Neural crest cell (in vitro differentiated cells): ENCODE data around the gene RERE. TPM values are rescaled to one million over a fixed set of nuclear protein-coding genes. Genes with fewer than 3 reads are reported as not detected.

Source experiments
- DNase-seq: peaks from one replicate; pipeline ENCODE4 v3.0.0; 2021; ENCODE audit warnings: low read depth, mixed read lengths, low spot score
- H3K27ac Mint-ChIP-seq: one replicate; pipeline ENCODE4 v1.8.0; 2021; ENCODE audit warnings: mild to moderate bottlenecking, mixed read lengths; ENCODE audit not compliant: unreplicated experiment
- H3K27me3 Mint-ChIP-seq: 2 replicates; pipeline ENCODE4 v1.8.0; 2021; ENCODE audit warnings: low read depth, mild to moderate bottlenecking, mixed read lengths
- H3K36me3 Mint-ChIP-seq: 2 replicates; pipeline ENCODE4 v1.8.0; 2021; ENCODE audit warnings: low read depth, mild to moderate bottlenecking, mixed read lengths
- H3K4me1 Mint-ChIP-seq: 2 replicates; pipeline ENCODE4 v1.8.0; 2021; ENCODE audit warnings: mixed read lengths
- H3K4me3 Mint-ChIP-seq: one replicate; pipeline ENCODE4 v1.8.0; 2021; ENCODE audit warnings: mild to moderate bottlenecking, mixed read lengths
- H3K9me3 Mint-ChIP-seq: 2 replicates; pipeline ENCODE4 v1.8.0; 2021; ENCODE audit warnings: mixed read lengths
- total RNA-seq: library from RNA; stranded (reverse); gene quantifications from 2 replicates; pipeline ENCODE4 v1.2.1, GENCODE V29; 2021
- TF ChIP-seq, protein P1 (sequence below): fragments of 200-600 bp; sonication (generic); conservative IDR thresholded peaks from 2 replicates; pipeline ENCODE4 v1.5.0; 2021; ENCODE audit warnings: antibody characterized with exemption, mild to moderate bottlenecking

The RERE gene
- total RNA-seq, 1 donor from 2014 or later, result 122 TPM

DNA sequence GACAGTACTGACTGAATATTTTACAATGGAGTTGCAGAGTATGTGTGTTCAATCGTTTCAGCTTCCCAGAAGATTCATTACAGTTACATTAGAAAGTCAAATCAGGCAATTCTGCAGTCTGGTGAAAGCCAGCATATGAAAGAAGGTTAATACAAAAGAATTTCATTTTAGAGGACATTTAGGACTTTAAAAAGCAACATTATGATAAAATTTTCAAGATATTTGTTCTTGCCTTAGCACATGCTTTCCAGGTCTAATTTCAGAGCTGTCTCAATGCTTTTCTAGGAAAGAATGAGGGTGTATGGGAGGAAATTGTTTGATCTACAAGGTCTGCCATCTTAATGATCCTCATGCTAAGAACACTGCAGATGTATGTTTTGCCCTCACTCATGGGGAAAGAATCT is 63.2 kb downstream of the RERE start:
- Mint-ChIP-seq H3K36me3 (no peaks in the 10 kb centered on the region), H3K4me1 (peaks cover 21% of the 10 kb centered on the region), H3K9me3 (no peaks in the 10 kb centered on the region), H3K4me3 (no peak overlapping the region), H3K27ac (no peak overlapping the region), H3K27me3 (no peaks in the 10 kb centered on the region)
- TF ChIP-seq, protein P1, sequence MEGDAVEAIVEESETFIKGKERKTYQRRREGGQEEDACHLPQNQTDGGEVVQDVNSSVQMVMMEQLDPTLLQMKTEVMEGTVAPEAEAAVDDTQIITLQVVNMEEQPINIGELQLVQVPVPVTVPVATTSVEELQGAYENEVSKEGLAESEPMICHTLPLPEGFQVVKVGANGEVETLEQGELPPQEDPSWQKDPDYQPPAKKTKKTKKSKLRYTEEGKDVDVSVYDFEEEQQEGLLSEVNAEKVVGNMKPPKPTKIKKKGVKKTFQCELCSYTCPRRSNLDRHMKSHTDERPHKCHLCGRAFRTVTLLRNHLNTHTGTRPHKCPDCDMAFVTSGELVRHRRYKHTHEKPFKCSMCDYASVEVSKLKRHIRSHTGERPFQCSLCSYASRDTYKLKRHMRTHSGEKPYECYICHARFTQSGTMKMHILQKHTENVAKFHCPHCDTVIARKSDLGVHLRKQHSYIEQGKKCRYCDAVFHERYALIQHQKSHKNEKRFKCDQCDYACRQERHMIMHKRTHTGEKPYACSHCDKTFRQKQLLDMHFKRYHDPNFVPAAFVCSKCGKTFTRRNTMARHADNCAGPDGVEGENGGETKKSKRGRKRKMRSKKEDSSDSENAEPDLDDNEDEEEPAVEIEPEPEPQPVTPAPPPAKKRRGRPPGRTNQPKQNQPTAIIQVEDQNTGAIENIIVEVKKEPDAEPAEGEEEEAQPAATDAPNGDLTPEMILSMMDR, result no peak
- no peak for DNase-seq

DNA sequence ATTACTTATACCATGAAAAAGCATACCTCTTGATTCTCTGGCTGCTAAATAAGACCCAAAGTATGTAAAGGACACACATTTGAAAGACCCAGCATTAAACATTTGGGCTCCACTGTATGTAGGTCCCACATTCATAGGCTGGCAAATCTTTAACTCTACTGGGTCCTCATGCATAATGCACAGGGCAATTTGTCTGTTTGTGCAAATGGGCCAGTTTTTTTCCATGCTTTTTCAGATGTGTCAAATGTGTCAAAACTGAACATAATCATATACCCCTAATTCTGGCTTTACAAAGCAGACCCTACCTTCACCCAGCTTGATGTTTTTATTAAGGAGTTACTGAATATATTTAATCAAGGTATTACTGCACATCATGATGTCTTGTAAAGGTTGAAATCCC is 63.7 kb downstream of the RERE start:
- Mint-ChIP-seq H3K27ac (no peak overlapping the region), H3K27me3 (no peaks in the 10 kb centered on the region), H3K9me3 (no peaks in the 10 kb centered on the region), H3K4me3 (no peak overlapping the region), H3K4me1 (peaks cover 21% of the 10 kb centered on the region), H3K36me3 (no peaks in the 10 kb centered on the region)
- TF ChIP-seq, protein P1, result no peak
- no peak for DNase-seq

- Mint-ChIP-seq H3K4me3 (no peak overlapping the region), H3K36me3 (no peaks in the 10 kb centered on the region), H3K27me3 (no peaks in the 10 kb centered on the region), H3K9me3 (no peaks in the 10 kb centered on the region), H3K27ac (no peak overlapping the region), H3K4me1 (peaks cover 21% of the 10 kb centered on the region)
- TF ChIP-seq, protein P1, result no peak
- no peak for DNase-seq
Observed at GRCh38 chr1:8752921-8753713, 64.3 kb downstream of the RERE start.

DNA sequence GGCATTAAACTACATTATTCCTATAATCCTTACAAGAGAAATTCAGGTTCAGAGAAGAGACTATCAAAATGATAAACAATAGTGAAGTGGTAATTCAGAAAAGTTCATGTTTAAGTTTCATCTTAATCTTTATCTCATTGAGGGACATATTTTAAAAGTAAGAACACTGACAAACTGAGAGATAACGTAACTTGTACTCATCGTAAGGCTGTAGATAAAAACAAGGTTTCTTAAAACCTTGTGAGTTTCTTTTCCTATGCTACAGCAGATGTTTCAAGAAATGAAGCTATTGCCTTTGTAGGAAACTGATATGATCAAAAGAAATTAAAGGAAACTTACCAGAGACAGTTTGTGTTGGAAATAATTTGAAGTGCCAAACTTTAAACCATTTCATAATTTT is 65.0 kb downstream of the RERE start:
- Mint-ChIP-seq H3K4me3 (no peak overlapping the region), H3K36me3 (no peaks in the 10 kb centered on the region), H3K4me1 (peaks cover 21% of the 10 kb centered on the region), H3K27ac (no peak overlapping the region), H3K9me3 (no peaks in the 10 kb centered on the region), H3K27me3 (no peaks in the 10 kb centered on the region)
- no peak for DNase-seq
- TF ChIP-seq, protein P1, result no peak

- H3K9me3 Mint-ChIP-seq, result no peaks in the 10 kb centered on the region
- H3K4me1 Mint-ChIP-seq, result peaks cover 21% of the 10 kb centered on the region
- TF ChIP-seq, protein P1, result no peak
- no peak overlapping the region for H3K27ac Mint-ChIP-seq
- no peak for DNase-seq
- H3K4me3 Mint-ChIP-seq, result no peak overlapping the region
- H3K36me3 Mint-ChIP-seq, result no peaks in the 10 kb centered on the region
- H3K27me3 Mint-ChIP-seq, result no peaks in the 10 kb centered on the region
Observed at GRCh38 chr1:8751984-8752383, 65.5 kb downstream of the RERE start.
